ENCODE data around the gene VAC14.
A peak's percentile ranks its signal among the peaks of the same experiment; 100 is the strongest.
"Not testable (repeated sequence)": the region's sequence is repeated elsewhere in the genome, so short reads cannot be mapped to it uniquely, and the experiment has no call there.

Gene VAC14

GRCh38 chr16:70800781-70801480 lies at the start of gene VAC14:
Gene VAC14, minus strand, starts transcription at chr16:70801158. Its CDS starts 258 bp downstream, at chr16:70800900.
- peak; percentile 71 for DNase-seq

- DNase-seq: not testable (repeated sequence)
Measured at GRCh38 chr16:70823498-70824118, 22.6 kb upstream of the VAC14 start.

GRCh38 chr16:70822734-70823133 lies 21.8 kb upstream of the VAC14 start:
- not testable (repeated sequence) for DNase-seq

- DNase-seq: not testable (repeated sequence)
Measured at GRCh38 chr16:70818088-70818487, 17.1 kb upstream of the VAC14 start.

- no peak for DNase-seq
Measured at GRCh38 chr16:70809392-70810060, 8.6 kb upstream of the VAC14 start.

- no peak for DNase-seq
Measured at GRCh38 chr16:70808371-70808770, 7.4 kb upstream of the VAC14 start.

- DNase-seq: no peak
Measured at GRCh38 chr16:70805787-70806186, 4.8 kb upstream of the VAC14 start.

- DNase-seq: no peak
Measured at GRCh38 chr16:70805380-70805779, 4.4 kb upstream of the VAC14 start.

- no peak for DNase-seq
Measured at GRCh38 chr16:70804734-70805169, 3.8 kb upstream of the VAC14 start.

GRCh38 chr16:70804153-70804733 lies 3.3 kb upstream of the VAC14 start:
- no peak for DNase-seq

GRCh38 chr16:70803319-70803718 lies 2.4 kb upstream of the VAC14 start:
- DNase-seq: no peak

GRCh38 chr16:70801611-70802010 lies 653 bp upstream of the VAC14 start:
- no peak for DNase-seq

- no peak for DNase-seq
Measured at GRCh38 chr16:70800311-70800710, 647 bp downstream of the VAC14 start.

- no peak for DNase-seq
Measured at GRCh38 chr16:70796301-70796700, 4.7 kb downstream of the VAC14 start.

GRCh38 chr16:70795296-70795912 lies 5.6 kb downstream of the VAC14 start:
- DNase-seq: no peak

- DNase-seq: no peak
Measured at GRCh38 chr16:70793851-70794502, 7.0 kb downstream of the VAC14 start.

- no peak for DNase-seq
Measured at GRCh38 chr16:70790815-70791214, 10.1 kb downstream of the VAC14 start.

- DNase-seq: no peak
Measured at GRCh38 chr16:70789595-70790447, 11.1 kb downstream of the VAC14 start.

- no peak for DNase-seq
Measured at GRCh38 chr16:70788668-70789594, 12.0 kb downstream of the VAC14 start.

GRCh38 chr16:70786020-70786755 lies 14.8 kb downstream of the VAC14 start:
- DNase-seq: no peak
